ENCODE measurements around the gene ADGRG3. TPM values are rescaled to one million over a fixed set of nuclear protein-coding genes. Genes with fewer than 3 reads are reported as not detected.

The ADGRG3 gene
- total and polyA plus RNA-seq, 2 of the 8 experiments (the other 6 are each of a cell fraction or from before 2014, with no cell fraction given): 0.28 to 0.98 TPM

DNA sequence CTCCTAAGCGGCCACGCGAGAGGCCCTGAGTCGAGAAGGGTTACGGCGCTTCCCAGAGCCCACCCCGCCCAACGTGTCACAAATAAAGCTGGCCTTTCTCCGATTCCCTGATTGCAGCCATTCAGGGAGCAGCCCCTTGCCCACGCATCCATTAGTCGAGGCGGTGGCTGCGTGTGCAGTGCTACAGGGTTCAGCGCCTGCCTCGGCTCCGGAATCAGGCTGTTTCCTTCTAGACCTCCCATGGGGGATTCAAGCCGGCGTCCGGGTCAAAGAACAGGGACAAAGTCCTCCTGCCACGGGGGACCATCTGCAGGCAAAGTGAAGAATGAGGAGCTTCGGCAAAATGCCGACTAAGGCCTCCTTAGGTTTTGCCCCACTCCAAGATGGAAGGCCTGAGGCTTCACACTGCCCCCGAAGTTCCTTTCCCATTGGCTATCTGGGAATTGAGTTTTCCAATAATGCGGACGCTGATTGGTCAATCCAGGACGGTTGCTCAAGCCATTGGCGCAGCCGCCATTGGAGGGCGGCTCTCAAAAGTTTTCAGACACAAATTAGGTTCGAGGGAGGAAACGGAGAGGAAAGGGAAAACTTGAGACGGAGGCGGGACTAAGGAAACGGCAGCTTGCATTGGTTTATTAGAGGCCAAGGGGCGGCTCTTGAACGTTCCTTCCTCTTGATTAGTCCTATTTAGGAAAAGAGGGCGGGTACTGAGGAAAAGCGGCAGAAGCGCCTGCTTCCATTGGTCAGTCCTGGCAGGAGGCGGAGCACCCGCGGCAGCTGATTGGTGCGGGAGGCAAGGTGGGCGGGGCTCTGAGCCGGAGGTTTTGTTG lies 67.0 kb downstream of the ADGRG3 start (continued):
- peak; percentile 83 for TF ChIP-seq POLR2AphosphoS5 (IDR thresholded peaks at IDR 0.05; ENCODE audit: low read depth, low read length)
- peak in 1 of 2 experiments; percentile 82; a peak in 2 of 3 replicates for TF ChIP-seq POLR2A (IDR thresholded peaks at IDR 0.05; ENCODE audit: control extremely low read depth in 1 of 2, low read depth in 2 of 2, low read length in 2 of 2)
- TF ChIP-seq TAF1 (IDR thresholded peaks at IDR 0.05; ENCODE audit: low read depth, low read length): peak; percentile 94
- no peak for TF ChIP-seq KDM5A (IDR thresholded peaks at IDR 0.05; ENCODE audit: low read length)
- TF ChIP-seq SP2 (IDR thresholded peaks at IDR 0.05; ENCODE audit: low read length): peak; percentile 87
- TF ChIP-seq, protein P1, sequence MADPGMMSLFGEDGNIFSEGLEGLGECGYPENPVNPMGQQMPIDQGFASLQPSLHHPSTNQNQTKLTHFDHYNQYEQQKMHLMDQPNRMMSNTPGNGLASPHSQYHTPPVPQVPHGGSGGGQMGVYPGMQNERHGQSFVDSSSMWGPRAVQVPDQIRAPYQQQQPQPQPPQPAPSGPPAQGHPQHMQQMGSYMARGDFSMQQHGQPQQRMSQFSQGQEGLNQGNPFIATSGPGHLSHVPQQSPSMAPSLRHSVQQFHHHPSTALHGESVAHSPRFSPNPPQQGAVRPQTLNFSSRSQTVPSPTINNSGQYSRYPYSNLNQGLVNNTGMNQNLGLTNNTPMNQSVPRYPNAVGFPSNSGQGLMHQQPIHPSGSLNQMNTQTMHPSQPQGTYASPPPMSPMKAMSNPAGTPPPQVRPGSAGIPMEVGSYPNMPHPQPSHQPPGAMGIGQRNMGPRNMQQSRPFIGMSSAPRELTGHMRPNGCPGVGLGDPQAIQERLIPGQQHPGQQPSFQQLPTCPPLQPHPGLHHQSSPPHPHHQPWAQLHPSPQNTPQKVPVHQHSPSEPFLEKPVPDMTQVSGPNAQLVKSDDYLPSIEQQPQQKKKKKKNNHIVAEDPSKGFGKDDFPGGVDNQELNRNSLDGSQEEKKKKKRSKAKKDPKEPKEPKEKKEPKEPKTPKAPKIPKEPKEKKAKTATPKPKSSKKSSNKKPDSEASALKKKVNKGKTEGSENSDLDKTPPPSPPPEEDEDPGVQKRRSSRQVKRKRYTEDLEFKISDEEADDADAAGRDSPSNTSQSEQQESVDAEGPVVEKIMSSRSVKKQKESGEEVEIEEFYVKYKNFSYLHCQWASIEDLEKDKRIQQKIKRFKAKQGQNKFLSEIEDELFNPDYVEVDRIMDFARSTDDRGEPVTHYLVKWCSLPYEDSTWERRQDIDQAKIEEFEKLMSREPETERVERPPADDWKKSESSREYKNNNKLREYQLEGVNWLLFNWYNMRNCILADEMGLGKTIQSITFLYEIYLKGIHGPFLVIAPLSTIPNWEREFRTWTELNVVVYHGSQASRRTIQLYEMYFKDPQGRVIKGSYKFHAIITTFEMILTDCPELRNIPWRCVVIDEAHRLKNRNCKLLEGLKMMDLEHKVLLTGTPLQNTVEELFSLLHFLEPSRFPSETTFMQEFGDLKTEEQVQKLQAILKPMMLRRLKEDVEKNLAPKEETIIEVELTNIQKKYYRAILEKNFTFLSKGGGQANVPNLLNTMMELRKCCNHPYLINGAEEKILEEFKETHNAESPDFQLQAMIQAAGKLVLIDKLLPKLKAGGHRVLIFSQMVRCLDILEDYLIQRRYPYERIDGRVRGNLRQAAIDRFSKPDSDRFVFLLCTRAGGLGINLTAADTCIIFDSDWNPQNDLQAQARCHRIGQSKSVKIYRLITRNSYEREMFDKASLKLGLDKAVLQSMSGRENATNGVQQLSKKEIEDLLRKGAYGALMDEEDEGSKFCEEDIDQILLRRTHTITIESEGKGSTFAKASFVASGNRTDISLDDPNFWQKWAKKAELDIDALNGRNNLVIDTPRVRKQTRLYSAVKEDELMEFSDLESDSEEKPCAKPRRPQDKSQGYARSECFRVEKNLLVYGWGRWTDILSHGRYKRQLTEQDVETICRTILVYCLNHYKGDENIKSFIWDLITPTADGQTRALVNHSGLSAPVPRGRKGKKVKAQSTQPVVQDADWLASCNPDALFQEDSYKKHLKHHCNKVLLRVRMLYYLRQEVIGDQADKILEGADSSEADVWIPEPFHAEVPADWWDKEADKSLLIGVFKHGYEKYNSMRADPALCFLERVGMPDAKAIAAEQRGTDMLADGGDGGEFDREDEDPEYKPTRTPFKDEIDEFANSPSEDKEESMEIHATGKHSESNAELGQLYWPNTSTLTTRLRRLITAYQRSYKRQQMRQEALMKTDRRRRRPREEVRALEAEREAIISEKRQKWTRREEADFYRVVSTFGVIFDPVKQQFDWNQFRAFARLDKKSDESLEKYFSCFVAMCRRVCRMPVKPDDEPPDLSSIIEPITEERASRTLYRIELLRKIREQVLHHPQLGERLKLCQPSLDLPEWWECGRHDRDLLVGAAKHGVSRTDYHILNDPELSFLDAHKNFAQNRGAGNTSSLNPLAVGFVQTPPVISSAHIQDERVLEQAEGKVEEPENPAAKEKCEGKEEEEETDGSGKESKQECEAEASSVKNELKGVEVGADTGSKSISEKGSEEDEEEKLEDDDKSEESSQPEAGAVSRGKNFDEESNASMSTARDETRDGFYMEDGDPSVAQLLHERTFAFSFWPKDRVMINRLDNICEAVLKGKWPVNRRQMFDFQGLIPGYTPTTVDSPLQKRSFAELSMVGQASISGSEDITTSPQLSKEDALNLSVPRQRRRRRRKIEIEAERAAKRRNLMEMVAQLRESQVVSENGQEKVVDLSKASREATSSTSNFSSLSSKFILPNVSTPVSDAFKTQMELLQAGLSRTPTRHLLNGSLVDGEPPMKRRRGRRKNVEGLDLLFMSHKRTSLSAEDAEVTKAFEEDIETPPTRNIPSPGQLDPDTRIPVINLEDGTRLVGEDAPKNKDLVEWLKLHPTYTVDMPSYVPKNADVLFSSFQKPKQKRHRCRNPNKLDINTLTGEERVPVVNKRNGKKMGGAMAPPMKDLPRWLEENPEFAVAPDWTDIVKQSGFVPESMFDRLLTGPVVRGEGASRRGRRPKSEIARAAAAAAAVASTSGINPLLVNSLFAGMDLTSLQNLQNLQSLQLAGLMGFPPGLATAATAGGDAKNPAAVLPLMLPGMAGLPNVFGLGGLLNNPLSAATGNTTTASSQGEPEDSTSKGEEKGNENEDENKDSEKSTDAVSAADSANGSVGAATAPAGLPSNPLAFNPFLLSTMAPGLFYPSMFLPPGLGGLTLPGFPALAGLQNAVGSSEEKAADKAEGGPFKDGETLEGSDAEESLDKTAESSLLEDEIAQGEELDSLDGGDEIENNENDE (IDR thresholded peaks at IDR 0.05; ENCODE audit: insufficient replicate concordance, low read length): no peak
- no peak for TF ChIP-seq CBX8 (IDR thresholded peaks at IDR 0.05; ENCODE audit: borderline replicate concordance, low read depth, low read length)
- peak; percentile 69; the same call in 1 of the 2 replicates for TF ChIP-seq CEBPB (IDR thresholded peaks at IDR 0.05; ENCODE audit: low read depth, low read length)
- peak; percentile 94 for TF ChIP-seq TAF7 (optimal IDR thresholded peaks at IDR 0.05; ENCODE audit: borderline replicate concordance, low read depth, low read length)
- TF ChIP-seq CREB1 (IDR thresholded peaks at IDR 0.05): no peak
- peak; percentile 56; the same call in 1 of the 2 replicates for TF ChIP-seq SRF (IDR thresholded peaks at IDR 0.05; ENCODE audit: low read depth, low read length)
